HG03558 (cell line): ENCODE data around the gene DMD.
A peak's percentile ranks its signal among the peaks of the same experiment; 100 is the strongest.

Experiments
- ATAC-seq: cut with Tn5 transposase; IDR thresholded peaks from one replicate; pipeline ENCODE4 v1.9.1; 2021; ENCODE audit warnings: moderate number of reproducible peaks; ENCODE audit not compliant: unreplicated experiment; ENCODE audit errors: extremely low read depth

Gene DMD

GRCh38 chrX:31670245-31670644, 1541.1 kb downstream of the DMD start:
- no peak for ATAC-seq

GRCh38 chrX:31665454-31665853, 1545.9 kb downstream of the DMD start:
- no peak for ATAC-seq

GRCh38 chrX:31663172-31663571, 1548.2 kb downstream of the DMD start:
- no peak for ATAC-seq

- ATAC-seq, result no peak
These were observed 1550.0 kb downstream of the DMD start for GRCh38 chrX:31661280-31661810.

GRCh38 chrX:31658360-31658759, 1553.0 kb downstream of the DMD start:
- no peak for ATAC-seq

- ATAC-seq, result no peak
These were observed 1555.3 kb downstream of the DMD start for GRCh38 chrX:31656013-31656412.

- no peak for ATAC-seq
These were observed 1557.9 kb downstream of the DMD start for GRCh38 chrX:31653422-31653821.

GRCh38 chrX:31652650-31653049, 1558.7 kb downstream of the DMD start:
- no peak for ATAC-seq

GRCh38 chrX:31649201-31649600, 1562.1 kb downstream of the DMD start:
- no peak for ATAC-seq

GRCh38 chrX:31633349-31633748, 1578.0 kb downstream of the DMD start:
- ATAC-seq, result no peak

- no peak for ATAC-seq
These were observed 1582.2 kb downstream of the DMD start for GRCh38 chrX:31629195-31629594.

GRCh38 chrX:31609130-31609529, 1602.2 kb downstream of the DMD start:
- ATAC-seq, result no peak

- ATAC-seq, result no peak
These were observed 1602.7 kb downstream of the DMD start for GRCh38 chrX:31608638-31609037.

GRCh38 chrX:31606771-31607170, 1604.6 kb downstream of the DMD start:
- no peak for ATAC-seq

- ATAC-seq, result peak; percentile 48
These were observed 1606.6 kb downstream of the DMD start for GRCh38 chrX:31604629-31605221.

GRCh38 chrX:31603411-31604120, 1607.8 kb downstream of the DMD start:
- ATAC-seq, result no peak

GRCh38 chrX:31600823-31601222, 1610.5 kb downstream of the DMD start:
- ATAC-seq, result no peak

- ATAC-seq, result no peak
These were observed 1618.0 kb downstream of the DMD start for GRCh38 chrX:31593353-31593752.

- no peak for ATAC-seq
These were observed 1620.0 kb downstream of the DMD start for GRCh38 chrX:31591355-31591754.

- no peak for ATAC-seq
These were observed 1620.7 kb downstream of the DMD start for GRCh38 chrX:31590581-31591114.

GRCh38 chrX:31589503-31589902, 1621.8 kb downstream of the DMD start:
- no peak for ATAC-seq

- no peak for ATAC-seq
These were observed 1623.0 kb downstream of the DMD start for GRCh38 chrX:31588355-31588754.
